Cerebellar nuclear complex (tissue), 1 donor: ENCODE data around the gene TSPAN15.
A peak's percentile ranks its signal among the peaks of the same experiment; 100 is the strongest.

Experiments
- DNase-seq, 2 experiments: peaks; one replicate each; lab custom pipeline; 2025; lab: John Stamatoyannopoulos, UW

The TSPAN15 gene

DNA sequence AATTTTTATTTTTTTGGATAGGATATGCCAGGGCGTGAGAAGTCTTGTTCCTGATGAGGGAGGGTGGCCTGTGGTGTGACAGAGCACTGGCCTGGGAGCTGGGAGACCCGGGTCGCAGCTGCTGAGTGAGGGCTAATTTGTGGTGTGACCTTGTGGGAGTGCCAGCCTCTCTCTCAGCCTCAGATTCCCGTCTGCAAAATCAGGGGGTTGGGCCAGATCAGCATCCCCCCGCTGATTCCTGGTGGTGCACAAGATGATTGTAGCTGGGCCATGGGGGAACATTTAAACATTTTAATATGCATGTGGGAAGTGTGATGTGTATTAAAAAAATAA is 14.9 kb downstream of the TSPAN15 start:
- no peak for DNase-seq

DNA sequence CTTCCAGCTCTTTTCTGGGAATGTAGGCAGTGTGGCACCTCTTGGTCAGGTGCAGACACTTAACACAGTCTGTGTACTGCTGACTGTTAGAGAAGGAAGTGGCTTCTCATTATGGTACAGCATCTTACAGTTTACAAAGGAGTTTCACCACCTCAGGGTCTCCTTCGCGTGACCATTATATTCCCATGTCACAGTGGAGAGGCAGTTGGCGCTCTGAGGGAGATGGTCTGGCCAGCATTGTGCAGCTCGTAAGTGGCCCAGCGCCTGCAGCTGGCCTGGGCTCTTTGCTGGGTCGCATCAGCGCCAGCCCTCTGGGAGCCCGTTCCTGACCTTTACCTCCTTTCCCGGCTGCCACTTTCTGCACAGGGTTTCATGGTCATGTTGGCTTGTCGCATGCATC is 15.4 kb downstream of the TSPAN15 start:
- no peak for DNase-seq

DNA sequence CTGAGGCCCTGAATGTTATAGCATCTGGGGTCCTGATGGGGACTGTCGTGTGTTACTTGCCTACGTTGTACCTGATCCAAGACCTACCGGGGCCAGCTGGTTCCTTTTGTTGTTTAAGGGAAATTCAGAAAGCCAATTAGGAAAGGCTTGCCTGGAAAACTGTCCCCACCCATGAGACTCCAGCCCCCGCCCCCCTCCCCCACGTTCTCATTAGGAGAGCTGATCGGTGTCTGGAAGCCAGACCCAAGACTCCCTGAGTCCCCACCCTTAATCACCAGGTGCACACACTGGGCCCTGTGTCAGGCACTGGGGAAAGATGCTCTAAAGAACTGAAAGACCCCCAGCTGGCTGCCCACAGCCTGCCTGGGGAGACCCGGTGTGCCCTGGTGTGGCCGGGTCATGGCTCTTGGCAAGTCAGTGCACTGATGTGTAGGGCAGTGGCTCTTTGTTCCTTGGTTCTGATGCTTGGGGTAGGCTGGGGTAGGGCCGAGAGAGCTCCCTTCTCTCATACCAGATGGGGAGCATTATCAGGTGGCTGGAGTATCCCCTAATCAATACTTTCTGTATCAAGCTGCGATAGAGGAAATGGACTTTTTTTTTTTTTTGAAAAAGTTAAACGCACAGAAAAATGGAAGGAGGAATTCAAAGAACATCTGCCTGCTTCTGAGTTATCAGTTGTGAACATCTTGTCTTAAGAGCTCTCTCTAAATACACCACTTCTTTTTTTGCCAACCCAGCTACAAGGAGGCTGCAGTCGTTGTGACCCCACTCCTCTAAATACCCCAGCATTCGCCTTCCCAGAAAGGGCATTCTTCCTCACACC is 16.9 kb downstream of the TSPAN15 start:
- DNase-seq = no peak

DNA sequence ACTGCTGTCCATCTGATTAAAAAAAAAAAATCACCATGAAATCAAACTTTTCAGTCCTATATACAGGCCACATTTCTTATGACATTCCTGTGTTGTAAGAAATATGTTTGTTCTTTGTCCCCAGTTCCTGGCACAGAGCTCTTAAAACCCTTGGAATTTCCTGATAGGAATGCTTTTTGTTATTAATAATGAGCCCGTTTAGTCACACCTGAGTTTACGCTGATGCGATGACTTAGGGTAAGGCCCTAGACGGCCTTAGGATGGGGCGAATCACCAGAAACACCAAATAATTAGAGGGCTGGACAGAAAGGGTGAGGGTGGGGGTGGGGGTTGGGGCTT is 17.5 kb downstream of the TSPAN15 start:
- DNase-seq = no peak

DNA sequence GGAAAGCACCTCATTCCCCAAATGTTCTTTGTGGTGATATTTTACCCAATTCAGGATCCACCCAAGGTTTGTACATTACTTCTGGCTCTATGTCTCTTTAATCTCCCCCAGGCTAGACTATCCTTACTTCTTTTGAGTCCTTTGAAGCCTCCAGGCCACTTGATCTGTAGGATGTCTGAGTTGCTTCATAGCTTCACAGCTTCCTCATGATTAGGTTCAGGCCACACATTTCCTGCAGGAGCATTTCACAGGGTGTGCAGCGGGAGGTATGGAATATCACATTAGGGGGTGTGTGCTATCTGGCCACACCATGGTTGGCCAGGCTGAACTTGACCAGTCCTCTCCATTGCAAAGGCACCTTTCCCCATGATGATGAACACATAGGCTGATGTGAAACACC is 18.7 kb downstream of the TSPAN15 start:
- no peak for DNase-seq

DNA sequence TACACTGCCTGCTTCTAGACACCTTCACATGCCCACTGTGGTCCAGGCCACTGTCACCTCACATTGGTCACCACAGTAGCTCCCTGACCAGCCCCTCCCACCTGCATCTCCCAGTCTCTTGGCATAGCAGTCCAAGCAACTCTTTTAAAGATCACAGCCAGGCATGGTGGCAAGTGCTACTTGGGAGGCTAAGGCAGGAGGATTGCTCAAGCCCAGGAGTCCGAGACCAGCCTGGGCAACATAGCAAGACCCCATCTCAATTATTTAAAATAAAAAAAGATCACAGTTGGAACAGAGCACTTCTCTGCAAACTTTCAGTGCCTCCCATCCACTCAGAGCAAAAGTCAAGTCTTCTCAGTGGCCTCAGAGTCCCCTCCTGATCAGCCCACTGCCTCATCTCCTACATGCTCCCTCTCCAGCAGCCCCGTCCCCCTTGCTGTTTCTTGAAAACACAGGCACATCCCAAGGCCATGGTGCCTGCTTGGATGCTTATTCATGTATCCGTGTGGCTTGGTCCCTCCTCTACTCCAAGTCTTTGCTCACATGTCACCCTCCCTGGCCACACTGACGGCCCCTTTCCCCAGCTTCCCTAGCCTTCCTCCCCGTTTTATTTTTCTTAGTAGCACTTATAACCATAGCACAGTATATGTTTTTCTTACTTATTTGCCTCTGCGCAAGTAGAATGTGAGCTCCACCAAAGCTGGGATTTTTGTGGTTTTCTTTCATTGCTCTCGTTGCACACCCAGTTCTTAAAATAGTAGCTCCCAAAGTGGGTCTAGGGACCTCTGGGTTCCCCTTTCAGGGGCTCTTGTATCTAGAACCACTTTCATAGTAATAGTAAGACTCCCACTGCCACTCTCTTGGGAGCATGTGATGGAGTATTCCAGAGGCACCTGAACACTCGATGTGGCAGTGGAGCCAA is 19.5 kb downstream of the TSPAN15 start:
- no peak for DNase-seq

DNA sequence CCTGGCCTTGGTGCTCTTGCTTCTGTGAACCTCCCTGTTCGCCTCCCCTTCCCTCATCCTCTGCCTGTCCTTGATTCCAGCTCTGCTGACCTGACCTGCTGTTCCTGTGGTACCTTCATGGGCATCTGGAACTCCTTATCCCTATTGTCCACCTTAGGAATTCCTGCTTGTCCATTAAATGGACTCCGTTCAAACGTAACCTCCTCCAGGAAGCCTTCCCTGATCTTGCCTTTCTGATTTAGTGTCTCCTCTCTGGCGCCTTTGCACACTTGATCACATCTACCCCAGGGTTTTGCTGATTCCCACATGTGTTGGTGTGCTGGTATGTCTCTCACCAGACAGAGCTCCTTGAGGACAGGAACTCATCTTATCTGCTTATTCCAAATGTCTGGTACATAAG is 20.9 kb downstream of the TSPAN15 start:
- no peak for DNase-seq

DNA sequence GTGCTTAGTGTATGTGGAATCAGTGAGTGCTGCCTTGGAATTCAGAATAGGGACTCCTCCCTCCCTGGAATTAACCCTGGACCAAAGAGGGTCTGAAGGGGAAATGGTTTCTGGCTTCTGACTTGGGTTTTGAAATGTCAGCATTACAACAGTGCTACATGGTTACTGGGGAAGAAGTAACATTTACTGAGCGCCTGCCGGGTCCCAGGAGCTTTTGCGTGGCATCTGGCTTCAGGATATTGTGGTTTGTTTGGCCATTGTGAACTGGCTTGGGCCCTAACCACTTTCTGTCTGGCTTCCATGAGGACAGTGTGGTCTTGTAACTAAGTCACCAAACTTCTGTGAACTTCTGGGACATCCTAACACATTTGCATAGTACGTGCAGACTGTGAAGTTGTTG is 21.3 kb downstream of the TSPAN15 start:
- DNase-seq = no peak

DNA sequence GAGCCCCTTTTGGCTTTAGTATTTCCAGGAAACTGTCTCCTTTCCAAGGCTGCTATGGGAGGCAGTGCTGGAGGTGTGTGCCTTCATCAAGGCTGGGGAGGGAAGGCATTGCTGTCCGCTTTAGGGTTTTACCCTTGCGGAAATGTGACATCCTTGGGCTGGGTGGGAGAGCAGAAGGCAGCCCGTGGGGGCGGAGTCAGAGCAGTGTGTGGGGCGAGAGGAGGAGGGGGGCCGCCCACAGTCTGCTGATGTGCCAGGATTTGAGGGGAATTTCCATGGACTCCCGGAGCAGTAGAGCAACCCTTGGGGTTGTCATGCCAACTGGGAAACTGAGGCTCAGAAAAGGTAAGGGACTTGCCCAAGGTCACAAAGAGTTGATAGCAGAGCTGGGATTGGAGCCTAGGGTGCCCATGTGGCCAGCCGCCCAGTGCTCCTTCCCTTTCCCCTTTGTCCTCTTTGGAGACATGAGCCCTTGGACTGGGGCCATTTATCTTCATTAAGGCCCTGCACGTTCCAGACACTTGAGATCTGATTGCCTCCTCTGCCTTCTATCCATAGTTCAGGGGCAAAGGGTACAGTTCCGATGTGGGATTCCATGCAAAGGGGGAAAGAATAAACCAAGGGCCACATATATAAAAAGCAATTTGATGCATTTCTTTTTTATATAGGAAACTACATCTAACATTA is 22.2 kb downstream of the TSPAN15 start:
- no peak for DNase-seq

DNA sequence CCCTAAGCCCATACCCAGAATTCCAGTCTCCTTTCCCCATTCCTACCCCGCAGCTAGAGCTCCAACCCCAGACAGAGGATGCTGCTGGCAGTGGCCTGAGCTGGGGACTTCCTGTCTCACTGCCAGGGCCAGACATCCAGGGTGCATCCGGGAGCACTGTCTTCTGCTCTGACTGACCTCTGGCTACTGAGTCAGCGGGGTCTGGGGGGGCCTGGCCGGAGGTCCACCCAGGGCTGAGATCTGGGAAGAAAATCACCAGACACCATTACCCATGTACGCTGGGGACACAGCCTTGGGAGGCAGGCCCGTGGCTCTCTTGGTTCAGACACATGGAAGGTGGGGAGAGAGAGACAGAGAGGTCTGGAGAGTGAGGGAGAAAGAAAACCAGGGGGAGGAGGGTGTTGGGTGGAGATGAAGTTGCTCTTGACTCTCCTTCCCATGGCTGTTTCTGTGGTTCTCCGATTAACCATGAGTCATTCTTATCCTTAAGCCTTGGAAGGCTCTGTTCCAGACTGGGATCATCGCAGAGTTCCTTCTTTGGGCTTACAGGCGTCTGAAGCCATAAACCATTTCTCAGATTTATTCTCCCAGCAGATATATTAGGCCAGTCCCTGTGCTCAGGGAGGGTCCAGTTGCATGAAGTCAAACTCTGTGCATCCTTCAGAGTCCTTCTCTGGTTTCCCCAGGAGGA is 23.6 kb downstream of the TSPAN15 start:
- DNase-seq = no peak

DNA sequence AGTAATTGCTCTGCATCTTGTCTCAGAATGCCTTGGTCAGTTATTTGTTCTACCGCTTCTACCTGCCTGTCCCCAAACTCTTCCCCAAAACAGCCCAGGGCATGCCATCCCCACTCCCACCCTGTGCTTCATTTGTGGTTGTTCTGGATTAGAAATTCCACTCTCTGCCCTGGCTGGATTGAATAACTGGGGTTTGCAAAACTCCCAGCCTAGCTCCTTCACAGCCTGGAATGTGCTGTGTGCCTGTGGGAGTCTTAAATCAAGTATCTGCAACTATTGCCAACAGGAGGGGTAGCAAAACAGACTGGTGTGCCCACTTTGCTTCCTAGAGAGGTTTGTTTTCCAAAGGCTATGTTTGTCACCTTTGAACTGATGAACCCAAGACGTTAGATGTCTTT is 24.2 kb downstream of the TSPAN15 start:
- no peak for DNase-seq

DNA sequence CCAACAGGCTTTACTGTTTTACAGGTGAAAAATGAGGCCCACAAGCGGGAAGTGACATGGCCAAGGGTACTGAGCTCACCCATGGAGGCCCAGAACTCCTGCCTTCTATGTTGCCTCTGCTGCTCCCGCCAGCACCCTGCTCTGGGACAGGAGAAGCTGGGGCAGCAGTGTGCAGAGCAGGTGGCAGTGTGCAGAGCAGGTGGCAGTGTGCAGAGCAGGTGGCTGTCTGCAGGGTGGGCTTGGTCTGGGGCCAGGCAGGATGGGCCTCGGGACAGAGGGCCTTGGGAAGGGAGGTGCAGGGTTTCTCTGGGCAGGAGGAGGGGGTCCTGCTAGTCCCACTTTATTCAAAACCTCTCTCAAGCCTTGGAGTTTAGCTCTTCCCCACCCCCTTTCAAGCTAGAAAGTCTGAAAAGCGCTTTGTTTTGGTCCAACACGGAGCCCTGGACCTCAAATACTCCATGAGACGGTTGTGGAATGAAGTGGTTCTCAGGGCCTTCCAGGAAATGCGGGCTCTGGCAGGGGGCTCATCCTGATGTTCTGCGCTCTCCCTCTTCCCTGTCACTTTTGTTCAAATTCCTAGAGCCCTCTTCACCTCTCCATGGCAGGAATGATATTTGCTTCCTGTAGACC is 26.8 kb downstream of the TSPAN15 start:
- peak in 1 of 2 experiments; percentile 19 for DNase-seq

DNA sequence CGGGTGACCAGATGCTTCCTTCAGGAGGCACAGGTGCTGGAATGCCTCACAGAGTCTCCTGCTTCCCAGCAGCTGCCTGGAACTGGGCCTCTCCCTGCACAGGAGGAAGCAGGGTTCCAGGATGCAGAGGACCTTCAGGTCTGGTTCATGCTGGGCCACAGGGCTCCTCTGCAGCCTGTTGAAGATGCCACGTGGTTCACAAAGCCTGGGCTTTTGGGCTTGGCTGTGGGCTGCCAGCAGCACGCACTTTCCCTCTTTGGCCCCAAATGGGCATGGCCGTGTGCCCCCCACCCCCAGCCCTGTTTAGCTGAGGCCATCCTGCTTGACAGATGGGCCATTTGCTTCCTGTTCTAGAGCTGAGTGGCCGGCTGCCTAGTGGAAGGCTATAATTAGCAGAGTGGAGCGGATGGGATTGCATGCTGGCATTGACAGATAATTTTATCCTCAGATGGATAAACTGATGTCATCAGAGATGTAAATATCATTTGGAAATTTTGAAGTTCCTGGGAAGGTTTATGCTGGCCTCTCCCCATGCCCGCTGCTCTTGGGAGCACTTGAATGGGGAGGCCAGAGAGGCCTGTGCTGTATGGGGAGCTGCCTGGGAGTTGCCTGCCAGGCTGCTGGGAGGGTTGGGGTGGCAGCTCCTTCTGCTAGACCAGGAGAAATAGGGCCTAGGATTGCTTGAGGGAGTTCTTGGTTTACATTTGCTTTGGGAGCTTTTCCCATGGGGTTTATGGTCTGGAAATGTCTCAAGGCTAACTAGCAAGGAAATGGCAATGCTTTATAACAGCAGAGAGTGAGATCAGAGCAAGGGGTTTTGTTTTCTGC is 28.2 kb downstream of the TSPAN15 start:
- peak; percentile 82 to 93 for DNase-seq

DNA sequence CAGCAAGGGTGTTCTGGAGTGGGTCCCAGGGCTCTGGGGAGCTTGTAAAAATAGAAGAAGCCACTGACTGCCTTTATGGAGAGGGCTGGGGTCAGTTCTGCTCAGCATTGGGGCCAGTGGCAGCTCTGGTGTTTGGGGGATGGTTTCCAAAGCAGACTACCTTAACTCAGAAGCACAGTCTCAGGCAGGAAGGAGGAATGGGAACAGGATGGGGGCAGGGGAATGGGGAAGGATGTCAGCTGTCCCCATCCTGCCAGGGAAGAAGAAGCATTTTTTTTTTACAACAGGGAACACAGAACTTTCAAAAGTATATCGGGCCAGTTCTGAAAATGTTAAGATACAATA is 28.8 kb downstream of the TSPAN15 start:
- no peak for DNase-seq

DNA sequence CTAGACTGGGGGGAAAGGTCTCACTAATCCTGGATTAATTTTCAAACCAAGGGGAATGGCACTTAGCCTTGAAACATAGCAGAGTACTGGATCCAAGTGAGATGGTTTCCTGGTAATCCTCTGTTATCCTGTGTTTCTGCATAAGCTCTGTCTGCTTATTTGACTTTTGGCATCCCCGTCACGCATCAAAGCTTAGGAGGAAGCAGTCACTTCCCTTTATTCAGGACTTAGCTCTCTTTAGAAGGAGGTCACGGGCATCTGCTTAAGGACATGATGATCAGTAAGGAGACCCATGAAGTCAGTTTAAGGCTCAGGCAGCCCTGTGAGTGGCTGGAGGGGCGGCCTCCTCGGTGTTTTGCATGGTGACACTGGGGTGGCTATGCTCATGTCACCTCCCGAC is 30.0 kb downstream of the TSPAN15 start:
- DNase-seq = no peak

DNA sequence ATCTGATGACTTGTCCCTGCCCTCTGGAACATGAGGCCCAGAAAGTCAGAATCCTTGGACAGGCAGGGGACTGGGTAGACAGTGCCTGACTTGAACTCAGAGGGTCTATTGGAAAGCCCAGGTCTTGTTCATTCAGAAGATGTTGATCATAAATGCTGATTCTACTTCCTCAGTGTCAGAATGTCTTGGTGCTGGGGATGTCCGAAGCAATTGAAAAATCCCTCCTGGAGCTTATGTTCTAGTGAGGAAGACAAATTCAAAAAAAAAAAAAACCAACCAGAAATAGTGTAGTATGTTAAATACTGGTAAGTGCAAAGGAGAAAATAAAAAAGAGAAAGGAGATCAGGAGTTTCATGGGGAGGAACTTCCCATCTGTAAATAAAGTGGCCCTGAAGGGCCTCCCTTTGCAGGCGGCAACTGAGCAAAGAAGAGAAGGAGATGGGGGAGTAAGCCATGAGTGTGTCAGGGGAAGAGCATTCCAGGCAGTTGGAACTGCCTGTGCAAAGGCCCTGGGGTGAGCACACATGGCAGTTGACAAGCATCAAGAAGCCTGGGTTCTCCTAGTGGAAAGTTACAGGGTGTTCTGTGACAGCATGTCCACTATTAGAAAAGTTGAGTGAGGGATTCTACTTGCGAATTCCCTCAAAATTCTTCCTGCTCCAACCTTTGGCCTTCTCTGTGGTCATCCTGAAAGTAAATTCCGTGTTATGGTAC is 30.7 kb downstream of the TSPAN15 start:
- no peak for DNase-seq

DNA sequence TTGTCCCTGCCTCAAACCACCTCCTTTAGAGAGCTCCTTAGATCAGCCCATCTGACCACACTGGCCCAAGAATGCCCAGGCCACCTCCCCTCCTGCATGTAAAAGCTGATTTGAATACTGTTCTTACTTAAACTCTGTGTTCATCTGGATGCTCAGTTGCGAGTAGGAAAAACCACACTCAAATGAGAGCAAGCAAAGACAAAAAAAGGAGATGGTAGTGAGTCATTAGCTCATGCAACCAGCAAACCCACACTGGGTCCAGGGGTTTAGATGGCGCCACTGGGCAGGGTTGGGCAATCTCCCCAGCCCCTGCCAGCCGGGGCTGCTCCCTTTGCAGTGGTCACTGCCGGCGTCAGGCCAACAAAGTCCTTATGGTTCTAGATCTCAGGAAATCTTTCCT is 32.7 kb downstream of the TSPAN15 start:
- no peak for DNase-seq

DNA sequence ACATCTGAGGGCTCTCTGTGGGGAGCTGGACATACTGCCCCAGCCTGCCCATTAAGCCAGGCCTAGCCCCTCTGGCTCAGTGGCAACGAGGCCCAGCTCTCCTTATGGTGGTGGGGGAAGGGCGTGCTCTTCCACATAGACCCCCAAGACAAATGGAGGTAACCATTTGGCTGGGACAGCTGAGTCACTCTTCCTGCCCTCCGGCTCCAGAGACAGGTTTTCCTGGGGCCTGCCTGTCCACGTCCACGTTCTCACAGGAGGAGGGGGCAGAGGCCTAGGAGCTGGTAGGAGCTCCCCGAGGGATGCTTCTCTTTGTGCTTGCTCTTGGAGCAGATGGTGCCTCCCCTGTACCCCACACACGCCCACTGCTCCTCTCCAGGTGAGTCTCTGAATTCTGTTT is 33.5 kb downstream of the TSPAN15 start:
- no peak for DNase-seq

DNA sequence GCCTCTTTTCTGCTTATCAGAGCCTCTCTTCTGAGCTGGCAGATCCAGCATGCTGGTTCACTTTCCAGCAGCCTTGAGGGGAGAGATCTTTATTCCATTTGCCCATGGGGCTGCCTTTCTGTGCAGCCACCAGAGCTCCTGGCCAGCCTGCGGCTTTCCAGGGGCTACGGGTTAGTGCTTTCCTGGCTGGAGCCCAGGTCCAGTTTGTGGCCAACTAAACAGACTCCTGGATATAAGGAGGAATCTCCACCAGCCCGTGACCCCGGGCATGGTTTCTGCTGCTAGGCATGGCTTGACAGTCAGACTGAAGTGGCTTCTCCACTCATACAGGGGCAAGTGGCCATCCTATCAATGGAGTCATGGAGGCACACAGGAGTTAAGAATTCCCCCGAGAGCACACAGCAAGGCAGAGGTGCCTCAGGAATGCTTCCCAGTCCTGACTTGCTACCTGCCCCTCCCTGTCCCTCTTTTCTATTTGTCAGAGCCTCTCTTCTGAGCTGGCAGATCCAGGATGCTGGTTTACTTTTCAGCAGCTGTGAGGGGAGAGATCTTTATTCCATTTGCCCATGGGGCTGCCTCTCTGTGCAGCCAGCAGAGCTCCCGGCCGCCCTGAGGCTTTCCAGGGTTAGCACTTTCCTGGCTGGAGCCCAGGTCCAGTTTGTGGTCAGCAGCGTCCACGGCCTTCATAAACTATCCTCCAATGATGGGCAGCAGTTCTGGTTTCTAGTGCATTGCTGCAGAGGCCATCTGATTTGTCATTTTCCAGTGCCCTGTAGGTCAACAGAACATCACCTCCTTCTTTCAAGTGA is 35.9 kb downstream of the TSPAN15 start:
- no peak for DNase-seq
